WTC11 (cell line): ENCODE data around the gene CCL2.

Experiments
- ELF4 ChIP-seq: sonication (generic); formaldehyde crosslinking; IDR thresholded peaks from 2 replicates; pipeline ENCODE4 v1.8.1; 2022; ENCODE audit warnings: low read depth, mild to moderate bottlenecking, moderate library complexity, missing genetic modification reagents
- FOXP1 ChIP-seq: sonication (generic); formaldehyde crosslinking; IDR thresholded peaks from 2 replicates; pipeline ENCODE4 v1.8.0; 2022; ENCODE audit warnings: missing genetic modification reagents, mild to moderate bottlenecking, moderate library complexity, borderline replicate concordance
- TP53 ChIP-seq: sonication (generic); formaldehyde crosslinking; IDR thresholded peaks from 2 replicates; pipeline ENCODE4 v1.8.1; 2023; ENCODE audit warnings: mild to moderate bottlenecking, missing genetic modification reagents
- USF2 ChIP-seq: sonication (generic); formaldehyde crosslinking; IDR thresholded peaks from 2 replicates; pipeline ENCODE4 v1.8.1; 2023; ENCODE audit warnings: mild to moderate bottlenecking, missing genetic modification reagents, moderate library complexity
- TF ChIP-seq, protein P1 (sequence below): sonication (generic); formaldehyde crosslinking; IDR thresholded peaks from 2 replicates; pipeline ENCODE4 v1.8.1; 2022; ENCODE audit warnings: low read depth, mild to moderate bottlenecking, moderate library complexity, missing genetic modification reagents, borderline replicate concordance
- TF ChIP-seq, protein P2 (sequence below): sonication (generic); formaldehyde crosslinking; IDR thresholded peaks from 2 replicates; pipeline ENCODE4 v1.8.1; 2022; ENCODE audit warnings: low read depth, missing genetic modification reagents, borderline replicate concordance
- TF ChIP-seq, protein P3 (sequence below): fragments of 200-600 bp; IDR thresholded peaks from 2 replicates; pipeline ENCODE4 v1.8.0; 2022; ENCODE audit warnings: antibody characterized with exemption
- TF ChIP-seq, protein P4 (sequence below): sonication (generic); formaldehyde crosslinking; IDR thresholded peaks from 2 replicates; pipeline ENCODE4 v1.8.0; 2022; ENCODE audit warnings: mild to moderate bottlenecking, missing genetic modification reagents

DNA sequence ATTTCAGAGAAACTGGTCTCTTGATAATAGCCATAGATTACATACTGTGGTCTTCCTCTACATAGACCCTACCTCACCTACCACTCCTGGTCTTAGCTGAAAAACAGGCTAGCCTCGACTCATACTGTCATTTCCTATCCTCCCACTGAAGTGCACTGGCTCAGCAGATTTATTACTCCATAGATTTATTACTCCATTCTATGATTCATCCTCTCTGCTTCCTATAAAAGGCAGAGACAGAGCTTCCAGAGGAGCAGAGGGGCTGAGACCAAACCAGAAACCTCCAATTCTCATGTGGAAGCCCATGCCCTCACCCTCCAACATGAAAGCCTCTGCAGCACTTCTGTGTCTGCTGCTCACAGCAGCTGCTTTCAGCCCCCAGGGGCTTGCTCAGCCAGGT lies 14.9 kb downstream of the CCL2 start, which contains the start of gene CCL7:
- TF ChIP-seq, protein P1, sequence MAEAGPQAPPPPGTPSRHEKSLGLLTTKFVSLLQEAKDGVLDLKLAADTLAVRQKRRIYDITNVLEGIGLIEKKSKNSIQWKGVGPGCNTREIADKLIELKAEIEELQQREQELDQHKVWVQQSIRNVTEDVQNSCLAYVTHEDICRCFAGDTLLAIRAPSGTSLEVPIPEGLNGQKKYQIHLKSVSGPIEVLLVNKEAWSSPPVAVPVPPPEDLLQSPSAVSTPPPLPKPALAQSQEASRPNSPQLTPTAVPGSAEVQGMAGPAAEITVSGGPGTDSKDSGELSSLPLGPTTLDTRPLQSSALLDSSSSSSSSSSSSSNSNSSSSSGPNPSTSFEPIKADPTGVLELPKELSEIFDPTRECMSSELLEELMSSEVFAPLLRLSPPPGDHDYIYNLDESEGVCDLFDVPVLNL (CRISPR knock-in tag) = no peak
- TF ChIP-seq, protein P2, sequence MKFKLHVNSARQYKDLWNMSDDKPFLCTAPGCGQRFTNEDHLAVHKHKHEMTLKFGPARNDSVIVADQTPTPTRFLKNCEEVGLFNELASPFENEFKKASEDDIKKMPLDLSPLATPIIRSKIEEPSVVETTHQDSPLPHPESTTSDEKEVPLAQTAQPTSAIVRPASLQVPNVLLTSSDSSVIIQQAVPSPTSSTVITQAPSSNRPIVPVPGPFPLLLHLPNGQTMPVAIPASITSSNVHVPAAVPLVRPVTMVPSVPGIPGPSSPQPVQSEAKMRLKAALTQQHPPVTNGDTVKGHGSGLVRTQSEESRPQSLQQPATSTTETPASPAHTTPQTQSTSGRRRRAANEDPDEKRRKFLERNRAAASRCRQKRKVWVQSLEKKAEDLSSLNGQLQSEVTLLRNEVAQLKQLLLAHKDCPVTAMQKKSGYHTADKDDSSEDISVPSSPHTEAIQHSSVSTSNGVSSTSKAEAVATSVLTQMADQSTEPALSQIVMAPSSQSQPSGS = no peak
- TF ChIP-seq, protein P3, sequence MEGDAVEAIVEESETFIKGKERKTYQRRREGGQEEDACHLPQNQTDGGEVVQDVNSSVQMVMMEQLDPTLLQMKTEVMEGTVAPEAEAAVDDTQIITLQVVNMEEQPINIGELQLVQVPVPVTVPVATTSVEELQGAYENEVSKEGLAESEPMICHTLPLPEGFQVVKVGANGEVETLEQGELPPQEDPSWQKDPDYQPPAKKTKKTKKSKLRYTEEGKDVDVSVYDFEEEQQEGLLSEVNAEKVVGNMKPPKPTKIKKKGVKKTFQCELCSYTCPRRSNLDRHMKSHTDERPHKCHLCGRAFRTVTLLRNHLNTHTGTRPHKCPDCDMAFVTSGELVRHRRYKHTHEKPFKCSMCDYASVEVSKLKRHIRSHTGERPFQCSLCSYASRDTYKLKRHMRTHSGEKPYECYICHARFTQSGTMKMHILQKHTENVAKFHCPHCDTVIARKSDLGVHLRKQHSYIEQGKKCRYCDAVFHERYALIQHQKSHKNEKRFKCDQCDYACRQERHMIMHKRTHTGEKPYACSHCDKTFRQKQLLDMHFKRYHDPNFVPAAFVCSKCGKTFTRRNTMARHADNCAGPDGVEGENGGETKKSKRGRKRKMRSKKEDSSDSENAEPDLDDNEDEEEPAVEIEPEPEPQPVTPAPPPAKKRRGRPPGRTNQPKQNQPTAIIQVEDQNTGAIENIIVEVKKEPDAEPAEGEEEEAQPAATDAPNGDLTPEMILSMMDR = no peak
- TF ChIP-seq USF2 (no peak), TP53 (CRISPR knock-in tag) (no peak), FOXP1 (no peak), ELF4 (CRISPR knock-in tag) (no peak)
- TF ChIP-seq, protein P4, sequence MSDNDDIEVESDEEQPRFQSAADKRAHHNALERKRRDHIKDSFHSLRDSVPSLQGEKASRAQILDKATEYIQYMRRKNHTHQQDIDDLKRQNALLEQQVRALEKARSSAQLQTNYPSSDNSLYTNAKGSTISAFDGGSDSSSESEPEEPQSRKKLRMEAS (CRISPR knock-in tag) = no peak
